ENCODE results near the gene KIAA0513. TPM values are rescaled to one million over a fixed set of nuclear protein-coding genes. Genes with fewer than 3 reads are reported as not detected.

The KIAA0513 gene
- total and polyA plus RNA-seq, 10 of the 15 experiments (the other 5 are each of a cell fraction or from before 2014, with no cell fraction given), result 0.14 to 5.8 (median 2.0) TPM

DNA sequence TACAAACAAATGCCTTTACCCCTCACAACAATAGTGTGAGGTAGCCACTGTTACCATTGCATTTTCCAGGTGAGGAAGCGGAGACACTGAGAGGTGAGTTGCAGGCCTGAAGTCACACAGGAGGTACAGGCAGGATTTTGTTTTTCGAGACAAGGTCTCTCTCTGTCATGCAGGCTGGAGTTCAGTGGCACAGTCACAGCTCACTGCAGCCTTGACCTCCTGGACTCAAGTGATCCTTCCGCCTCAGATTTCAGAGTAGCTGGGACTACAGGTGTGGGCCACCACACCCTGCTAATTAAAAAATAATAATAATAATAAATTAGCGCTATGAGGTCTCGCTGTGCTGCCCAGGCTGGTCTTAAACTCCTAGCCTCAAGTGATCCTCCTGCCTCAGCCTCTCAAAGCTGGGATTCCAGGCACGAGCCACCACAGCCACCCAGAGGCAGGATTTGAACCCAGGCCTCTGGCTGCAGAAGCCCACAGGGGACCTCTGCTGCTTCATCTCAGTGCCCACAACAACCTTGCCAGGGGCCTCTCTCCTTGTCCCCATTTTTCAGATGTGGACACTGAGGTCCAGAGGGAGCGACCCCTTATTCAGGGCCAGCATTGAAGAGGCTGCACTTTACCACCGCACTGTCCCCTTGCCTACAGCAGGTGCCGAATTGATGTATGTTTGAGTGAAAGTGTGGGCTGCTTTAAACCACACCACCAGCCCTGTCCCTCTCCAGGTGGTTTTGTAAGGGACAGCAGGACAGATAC lies 100.7 kb downstream of the KIAA0513 start:
- Histone ChIP-seq H2AFZ (ENCODE audit: control insufficient read depth, low read depth, low read length) (no peak overlapping the region), H3K36me3 (ENCODE audit: control insufficient read depth in 2 of 2, insufficient read depth in 2 of 2, low read length in 1 of 2) (no peaks in the 10 kb centered on the region), H3K79me2 (ENCODE audit: control insufficient read depth, insufficient read depth, low read length) (no peaks in the 10 kb centered on the region), H3K27me3 (replicated peaks in 1 of 2; ENCODE audit: control insufficient read depth in 2 of 2, insufficient read depth in 2 of 2, low read length in 1 of 2) (no peaks in the 10 kb centered on the region), H3K9ac (ENCODE audit: control insufficient read depth, insufficient read depth, low read length) (no peak overlapping the region), H4K20me1 (ENCODE audit: control insufficient read depth, insufficient read depth) (no peaks in the 10 kb centered on the region), H3K4me1 (ENCODE audit: control insufficient read depth, insufficient read depth, low read length) (no peaks in the 10 kb centered on the region), H3K27ac (ENCODE audit: control insufficient read depth, insufficient read depth) (no peak overlapping the region), H3K9me3 (replicated peaks; ENCODE audit: control insufficient read depth, insufficient read depth, low read length) (no peaks in the 10 kb centered on the region), H3K4me2 (ENCODE audit: control insufficient read depth, insufficient read depth) (no peak overlapping the region), H3K4me3 (no peak overlapping the region)
- TF ChIP-seq, protein P1, sequence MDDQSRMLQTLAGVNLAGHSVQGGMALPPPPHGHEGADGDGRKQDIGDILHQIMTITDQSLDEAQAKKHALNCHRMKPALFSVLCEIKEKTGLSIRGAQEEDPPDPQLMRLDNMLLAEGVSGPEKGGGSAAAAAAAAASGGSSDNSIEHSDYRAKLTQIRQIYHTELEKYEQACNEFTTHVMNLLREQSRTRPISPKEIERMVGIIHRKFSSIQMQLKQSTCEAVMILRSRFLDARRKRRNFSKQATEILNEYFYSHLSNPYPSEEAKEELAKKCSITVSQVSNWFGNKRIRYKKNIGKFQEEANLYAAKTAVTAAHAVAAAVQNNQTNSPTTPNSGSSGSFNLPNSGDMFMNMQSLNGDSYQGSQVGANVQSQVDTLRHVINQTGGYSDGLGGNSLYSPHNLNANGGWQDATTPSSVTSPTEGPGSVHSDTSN (IDR thresholded peaks at IDR 0.05; ENCODE audit: insufficient replicate concordance, low read depth, low read length), result no peak
- TF ChIP-seq FOXK2 (IDR thresholded peaks at IDR 0.05) (no peak), ATF7 (IDR thresholded peaks at IDR 0.05; ENCODE audit: low read depth) (no peak)
- CTCF ChIA-PET, result interaction anchor here (1.3 to 3.4 kb wide), 2 partner anchors 13 to 176 kb away, joined by 3 to 14 read pairs; no protein-coding TSS in a partner anchor
- POLR2A ChIA-PET, result interaction anchor here (0.9 kb wide), 1 partner anchor 14 kb away, joined by 5 read pairs; no protein-coding TSS in a partner anchor
- ATAC-seq, result no peak
- WGBS (ENCODE audit: insufficient coverage, insufficient replicate concordance, low lambda C conversion rate, missing lambda C conversion rate), result 59% methylated on average over 9 of the region's 9 CpGs
- FAIRE-seq, result no peak
- intact Hi-C loops (cut with micrococcal nuclease; ENCODE audit: unreplicated experiment), result no loop called here
- SMC1A ChIA-PET (ENCODE audit: uncharacterized antibody, unreplicated experiment), result no interaction called here
- in situ Hi-C loops (cut with MboI), result no loop called here
- no TSS peak for BruUV-seq (replicated peaks)
- DNase-seq (ENCODE audit: low read depth, low spot score), result no peak
- RAD21 ChIA-PET (ENCODE audit: unreplicated experiment), result no interaction called here

All from GM12878 (cell line).